Hepatocyte (in vitro differentiated cells): ENCODE data around the gene RIF1. TPM values are rescaled to one million over a fixed set of nuclear protein-coding genes. Genes with fewer than 3 reads are reported as not detected.

ENCODE experiments used
- DNase-seq: peaks from one replicate; pipeline ENCODE4 v3.0.0-alpha.2; 2016; ENCODE audit warnings: low spot score
- H2AFZ ChIP-seq: fragments of 200-600 bp; sonication (generic); 2 replicates; pipeline ENCODE4 v1.6.0; 2016; ENCODE audit warnings: antibody characterized with exemption, mild to moderate bottlenecking
- H3K27ac ChIP-seq: fragments of 200-600 bp; sonication (generic); 2 replicates; pipeline ENCODE4 v1.5.1; 2016; ENCODE audit warnings: mild to moderate bottlenecking
- H3K27me3 ChIP-seq: fragments of 200-600 bp; sonication (generic); 2 replicates; pipeline ENCODE4 v1.6.1; 2016
- H3K36me3 ChIP-seq: fragments of 200-600 bp; sonication (generic); replicated peaks from 2 replicates; pipeline ENCODE4 v1.5.1; 2016; ENCODE audit warnings: low read depth; ENCODE audit not compliant: insufficient read depth
- H3K4me1 ChIP-seq: fragments of 200-600 bp; sonication (generic); 2 replicates; pipeline ENCODE4 v1.5.1; 2016; ENCODE audit warnings: mild to moderate bottlenecking, moderate library complexity; ENCODE audit not compliant: insufficient read depth
- H3K4me2 ChIP-seq: fragments of 200-600 bp; sonication (generic); 2 replicates; pipeline ENCODE4 v1.6.0; 2016
- H3K4me3 ChIP-seq: fragments of 200-600 bp; sonication (generic); 2 replicates; pipeline ENCODE4 v1.5.1; 2016; ENCODE audit warnings: mild to moderate bottlenecking
- H3K79me2 ChIP-seq: fragments of 200-600 bp; sonication (generic); 2 replicates; pipeline ENCODE4 v1.6.0; 2017; ENCODE audit warnings: mild to moderate bottlenecking
- H3K9me2 ChIP-seq: fragments of 200-600 bp; sonication (generic); replicated peaks from 2 replicates; pipeline ENCODE4 v1.6.0; 2017; ENCODE audit warnings: mild to moderate bottlenecking; ENCODE audit not compliant: insufficient read depth
- H3K9me3 ChIP-seq: fragments of 200-600 bp; sonication (generic); 2 replicates; pipeline ENCODE4 v1.5.1; 2016; ENCODE audit warnings: low read depth, mild to moderate bottlenecking
- H4K20me1 ChIP-seq: fragments of 200-600 bp; sonication (generic); 2 replicates; pipeline ENCODE4 v1.6.0; 2016; ENCODE audit warnings: mild to moderate bottlenecking; ENCODE audit not compliant: insufficient read depth, poor library complexity, severe bottlenecking
- CTCF ChIP-seq: fragments of 200-600 bp; sonication (generic); IDR thresholded peaks from 2 replicates; pipeline ENCODE4 v1.5.1; 2016; ENCODE audit warnings: antibody characterized with exemption, mild to moderate bottlenecking; ENCODE audit not compliant: poor library complexity
- EZH2 ChIP-seq: fragments of 200-600 bp; sonication (generic); IDR thresholded peaks from 2 replicates; pipeline ENCODE4 v1.6.1; 2016; ENCODE audit warnings: antibody characterized with exemption, mild to moderate bottlenecking, borderline replicate concordance
- EZH2phosphoT487 ChIP-seq: fragments of 200-600 bp; sonication (generic); IDR thresholded peaks from one replicate; pipeline ENCODE4 v1.6.1; 2018; ENCODE audit warnings: antibody characterized with exemption, mild to moderate bottlenecking, low read depth, moderate library complexity; ENCODE audit not compliant: unreplicated experiment, severe bottlenecking
- WGBS: methylation state at CpG from one replicate; pipeline ENCODE4 v1.1.6; 2016; ENCODE audit warnings: low lambda C conversion rate; ENCODE audit errors: missing lambda C conversion rate; 5-methylcytosine and 5-hydroxymethylcytosine counted together
- polyA plus RNA-seq: library from polyadenylated mRNA; unstranded; fragments of >200 nt; fragmentation: Nextera tagmentation; extraction: Ambion mirVana; gene quantifications from 2 replicates; pipeline ENCODE4 v1.2.1, GENCODE V29; 2016
- total RNA-seq: library from RNA; depleted of rRNA; stranded (reverse); fragments of >200 nt; gene quantifications from 2 replicates; pipeline ENCODE4 v1.2.3, GENCODE V29; 2014

The RIF1 gene
- total and polyA plus RNA-seq, 2 experiments from 2014 or later, result 12.7 to 30.8 TPM

GRCh38 chr2:151381266-151381665 lies 28.4 kb upstream of the RIF1 start:
- Histone ChIP-seq H3K27ac (no peak overlapping the region), H3K9me2 (no peaks in the 10 kb centered on the region), H3K4me3 (no peak overlapping the region), H2AFZ (no peak overlapping the region), H3K27me3 (no peaks in the 10 kb centered on the region), H3K9me3 (no peaks in the 10 kb centered on the region), H3K4me1 (no peaks in the 10 kb centered on the region), H3K79me2 (no peaks in the 10 kb centered on the region), H4K20me1 (no peaks in the 10 kb centered on the region), H3K36me3 (no peaks in the 10 kb centered on the region), H3K4me2 (no peak overlapping the region)
- DNase-seq, result no peak
- TF ChIP-seq CTCF (no peak), EZH2phosphoT487 (no peak), EZH2 (no peak)
- WGBS, result 77% methylated on average over 2 of the region's 2 CpGs

GRCh38 chr2:151388011-151388410 lies 21.7 kb upstream of the RIF1 start:
- Histone ChIP-seq H3K27ac (no peak overlapping the region), H3K79me2 (no peaks in the 10 kb centered on the region), H2AFZ (no peak overlapping the region), H3K4me3 (no peak overlapping the region), H3K4me1 (no peaks in the 10 kb centered on the region), H3K4me2 (no peak overlapping the region), H3K9me2 (no peaks in the 10 kb centered on the region), H3K27me3 (no peaks in the 10 kb centered on the region), H3K36me3 (no peaks in the 10 kb centered on the region), H3K9me3 (no peaks in the 10 kb centered on the region), H4K20me1 (no peaks in the 10 kb centered on the region)
- DNase-seq, result no peak
- TF ChIP-seq EZH2phosphoT487, result no peak
- no peak for TF ChIP-seq EZH2
- no peak for TF ChIP-seq CTCF
- WGBS, result 54% methylated on average over 4 of the region's 4 CpGs

- Histone ChIP-seq H3K27me3 (no peaks in the 10 kb centered on the region), H3K4me2 (no peak overlapping the region), H2AFZ (no peak overlapping the region), H3K4me3 (no peak overlapping the region), H4K20me1 (no peaks in the 10 kb centered on the region), H3K27ac (no peak overlapping the region), H3K4me1 (no peaks in the 10 kb centered on the region), H3K79me2 (no peaks in the 10 kb centered on the region), H3K36me3 (no peaks in the 10 kb centered on the region), H3K9me2 (no peaks in the 10 kb centered on the region), H3K9me3 (no peaks in the 10 kb centered on the region)
- 83% methylated on average over 2 of the region's 2 CpGs for WGBS
- DNase-seq, result no peak
- TF ChIP-seq EZH2 (no peak), CTCF (no peak), EZH2phosphoT487 (no peak)
Measured at GRCh38 chr2:151391436-151391835, 18.3 kb upstream of the RIF1 start.

- Histone ChIP-seq H3K4me2 (no peak overlapping the region), H3K27ac (no peak overlapping the region), H3K9me2 (no peaks in the 10 kb centered on the region), H3K79me2 (no peaks in the 10 kb centered on the region), H3K4me3 (no peak overlapping the region), H3K36me3 (no peaks in the 10 kb centered on the region), H4K20me1 (no peaks in the 10 kb centered on the region), H3K4me1 (no peaks in the 10 kb centered on the region), H3K9me3 (no peaks in the 10 kb centered on the region), H2AFZ (no peak overlapping the region), H3K27me3 (no peaks in the 10 kb centered on the region)
- no peak for DNase-seq
- WGBS, result 97% methylated on average over 4 of the region's 4 CpGs
- TF ChIP-seq EZH2, result no peak
- TF ChIP-seq CTCF, result no peak
- no peak for TF ChIP-seq EZH2phosphoT487
Measured at GRCh38 chr2:151394509-151394908, 15.2 kb upstream of the RIF1 start.
